ENCODE data around the gene TAPBPL.

GRCh38 chr12:6476489-6476888 is 24.6 kb downstream of the TAPBPL start:
- no peak for TF ChIP-seq EZH2 (IDR thresholded peaks at IDR 0.05; ENCODE audit: borderline replicate concordance, low read depth, low read length, severe bottlenecking)
- TF ChIP-seq, protein P1, sequence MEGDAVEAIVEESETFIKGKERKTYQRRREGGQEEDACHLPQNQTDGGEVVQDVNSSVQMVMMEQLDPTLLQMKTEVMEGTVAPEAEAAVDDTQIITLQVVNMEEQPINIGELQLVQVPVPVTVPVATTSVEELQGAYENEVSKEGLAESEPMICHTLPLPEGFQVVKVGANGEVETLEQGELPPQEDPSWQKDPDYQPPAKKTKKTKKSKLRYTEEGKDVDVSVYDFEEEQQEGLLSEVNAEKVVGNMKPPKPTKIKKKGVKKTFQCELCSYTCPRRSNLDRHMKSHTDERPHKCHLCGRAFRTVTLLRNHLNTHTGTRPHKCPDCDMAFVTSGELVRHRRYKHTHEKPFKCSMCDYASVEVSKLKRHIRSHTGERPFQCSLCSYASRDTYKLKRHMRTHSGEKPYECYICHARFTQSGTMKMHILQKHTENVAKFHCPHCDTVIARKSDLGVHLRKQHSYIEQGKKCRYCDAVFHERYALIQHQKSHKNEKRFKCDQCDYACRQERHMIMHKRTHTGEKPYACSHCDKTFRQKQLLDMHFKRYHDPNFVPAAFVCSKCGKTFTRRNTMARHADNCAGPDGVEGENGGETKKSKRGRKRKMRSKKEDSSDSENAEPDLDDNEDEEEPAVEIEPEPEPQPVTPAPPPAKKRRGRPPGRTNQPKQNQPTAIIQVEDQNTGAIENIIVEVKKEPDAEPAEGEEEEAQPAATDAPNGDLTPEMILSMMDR (IDR thresholded peaks at IDR 0.05; ENCODE audit: borderline replicate concordance, extremely low read depth, low read length, poor library complexity, severe bottlenecking): no peak

Data from DND-41 (cell line).